ENCODE measurements around the gene POC1A. TPM values are rescaled to one million over a fixed set of nuclear protein-coding genes. Genes with fewer than 3 reads are reported as not detected.
A peak's percentile ranks its signal among the peaks of the same experiment; 100 is the strongest.

POC1A gene
- total RNA-seq, 2 donors from 2014 or later, result 28.6 to 39.0 TPM

DNA sequence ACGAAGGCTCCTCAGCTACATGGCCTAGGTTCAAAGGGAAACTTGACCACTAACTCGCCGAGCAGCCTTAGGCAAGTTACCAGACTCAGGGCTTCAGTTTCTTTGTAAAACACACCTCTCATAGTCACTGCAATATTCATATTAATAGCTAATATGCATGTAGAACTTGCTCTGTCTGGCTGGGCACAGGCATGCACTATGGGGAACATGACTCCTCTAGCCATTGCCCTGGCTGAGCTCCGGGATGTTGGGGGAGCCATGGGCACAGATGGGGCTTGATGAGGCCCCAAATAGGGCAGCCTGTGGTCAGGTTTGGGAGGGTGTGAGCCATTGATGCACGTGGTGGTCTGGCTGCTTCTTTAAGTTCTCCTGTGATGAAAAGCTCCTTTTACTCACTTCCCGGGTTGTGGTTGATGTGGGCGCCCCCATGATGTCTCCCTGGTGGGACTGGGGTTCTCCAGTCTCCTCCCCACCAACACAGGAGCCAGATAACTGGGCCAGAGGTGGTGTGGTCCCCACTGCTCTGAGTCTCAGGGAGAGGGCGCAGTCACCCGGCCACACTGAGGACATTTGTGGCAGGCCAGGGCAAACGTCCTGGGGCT lies 68.4 kb downstream of the POC1A start:
- Mint-ChIP-seq H3K27me3 (ENCODE audit: low read depth) (no peaks in the 10 kb centered on the region), H3K9me3 (no peaks in the 10 kb centered on the region), H3K36me3 (ENCODE audit: insufficient read depth in 2 of 2) (no peaks in the 10 kb centered on the region), H3K4me3 (peak overlapping the region; percentile 10 to 51), H3K4me1 (ENCODE audit: low read depth) (peaks cover 27% of the 10 kb centered on the region), H3K27ac (no peak overlapping the region)
- ATAC-seq (replicated peaks in 1 of 2) (peak; percentile 64 to 75), DNase-seq (peak; percentile 32 to 59)

GRCh38 chr3:52084954-52085680 lies 69.1 kb downstream of the POC1A start:
- Mint-ChIP-seq H3K27me3 (ENCODE audit: low read depth) (no peaks in the 10 kb centered on the region), H3K4me1 (ENCODE audit: low read depth) (peaks cover 27% of the 10 kb centered on the region), H3K4me3 (no peak overlapping the region), H3K36me3 (ENCODE audit: insufficient read depth in 2 of 2) (no peaks in the 10 kb centered on the region), H3K9me3 (no peaks in the 10 kb centered on the region), H3K27ac (no peak overlapping the region)
- ATAC-seq (replicated peaks in 1 of 2) (no peak), DNase-seq (no peak)

- ATAC-seq (replicated peaks in 1 of 2) (no peak), DNase-seq (no peak)
- Mint-ChIP-seq H3K27ac (no peak overlapping the region), H3K4me1 (ENCODE audit: low read depth) (peaks cover 27% of the 10 kb centered on the region), H3K36me3 (ENCODE audit: insufficient read depth in 2 of 2) (no peaks in the 10 kb centered on the region), H3K9me3 (no peaks in the 10 kb centered on the region), H3K27me3 (ENCODE audit: low read depth) (no peaks in the 10 kb centered on the region), H3K4me3 (no peak overlapping the region)
Observed at GRCh38 chr3:52084216-52084945, 69.8 kb downstream of the POC1A start.

- H3K4me1 Mint-ChIP-seq (ENCODE audit: low read depth), result peaks cover 27% of the 10 kb centered on the region
- H3K9me3 Mint-ChIP-seq, result no peaks in the 10 kb centered on the region
- ATAC-seq (replicated peaks in 1 of 2), result no peak
- H3K27ac Mint-ChIP-seq, result no peak overlapping the region
- no peak for DNase-seq
- H3K4me3 Mint-ChIP-seq, result no peak overlapping the region
- H3K27me3 Mint-ChIP-seq (ENCODE audit: low read depth), result no peaks in the 10 kb centered on the region
- H3K36me3 Mint-ChIP-seq (ENCODE audit: insufficient read depth in 2 of 2), result no peaks in the 10 kb centered on the region
Observed at GRCh38 chr3:52083556-52084087, 70.6 kb downstream of the POC1A start.

GRCh38 chr3:52082951-52083350 lies 71.3 kb downstream of the POC1A start:
- H3K27ac Mint-ChIP-seq, result no peak overlapping the region

DNA sequence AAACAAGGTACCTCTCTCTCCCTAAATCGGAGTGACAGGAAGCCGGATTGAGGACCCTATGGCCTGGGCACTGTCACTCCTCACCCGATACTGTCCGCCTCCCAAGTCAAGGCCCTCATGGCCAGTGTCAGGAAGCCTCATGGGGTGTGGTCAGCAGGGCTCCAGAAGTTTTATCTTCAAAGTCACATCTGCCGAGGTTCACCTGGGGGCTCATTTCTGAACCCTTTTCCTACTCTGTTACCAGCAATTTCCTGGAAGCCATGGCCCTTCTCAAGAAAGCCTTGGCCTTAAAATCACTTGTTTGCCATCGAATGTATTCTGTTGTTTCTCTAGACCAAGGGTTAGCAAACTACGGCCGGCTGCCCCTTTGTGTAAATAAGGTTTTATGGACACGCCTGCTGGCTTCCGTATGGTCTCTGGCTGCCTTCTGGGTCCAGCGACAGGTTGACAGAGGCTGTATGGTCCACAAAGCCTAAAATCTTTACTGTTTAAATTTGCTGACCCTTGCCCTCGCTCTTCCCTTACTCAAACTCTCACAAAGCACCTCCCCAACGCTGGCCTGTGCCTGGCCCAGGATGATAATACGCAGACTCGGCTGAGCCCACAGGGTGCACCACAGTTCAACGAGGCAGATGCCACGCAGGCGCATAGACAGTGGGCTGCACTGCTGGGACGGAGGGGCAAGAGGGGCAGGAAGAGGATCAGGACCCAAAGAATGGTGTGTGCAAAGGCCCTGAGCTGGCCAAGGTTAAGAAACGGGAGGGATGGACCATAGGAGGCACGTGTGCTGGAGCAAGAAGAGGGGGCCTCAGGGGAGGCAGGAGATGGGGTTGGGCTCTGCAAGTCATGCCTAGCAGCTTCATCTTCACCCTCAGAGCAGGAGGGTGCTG lies 73.1 kb downstream of the POC1A start:
- Mint-ChIP-seq H3K36me3 (ENCODE audit: insufficient read depth in 2 of 2) (no peaks in the 10 kb centered on the region), H3K27me3 (ENCODE audit: low read depth) (no peaks in the 10 kb centered on the region), H3K27ac (no peak overlapping the region), H3K9me3 (no peaks in the 10 kb centered on the region), H3K4me1 (ENCODE audit: low read depth) (peaks cover 7% of the 10 kb centered on the region), H3K4me3 (no peak overlapping the region)
- no peak for DNase-seq
- no peak for ATAC-seq (replicated peaks in 1 of 2)

More at GRCh38 chr3:52082951-52083350, 71.3 kb downstream of the POC1A start:
- Mint-ChIP-seq H3K36me3 (ENCODE audit: insufficient read depth in 2 of 2) (no peaks in the 10 kb centered on the region), H3K27me3 (ENCODE audit: low read depth) (no peaks in the 10 kb centered on the region), H3K4me3 (no peak overlapping the region), H3K9me3 (no peaks in the 10 kb centered on the region), H3K4me1 (ENCODE audit: low read depth) (peaks cover 26% of the 10 kb centered on the region)
- DNase-seq (no peak), ATAC-seq (replicated peaks in 1 of 2) (no peak)

DNA sequence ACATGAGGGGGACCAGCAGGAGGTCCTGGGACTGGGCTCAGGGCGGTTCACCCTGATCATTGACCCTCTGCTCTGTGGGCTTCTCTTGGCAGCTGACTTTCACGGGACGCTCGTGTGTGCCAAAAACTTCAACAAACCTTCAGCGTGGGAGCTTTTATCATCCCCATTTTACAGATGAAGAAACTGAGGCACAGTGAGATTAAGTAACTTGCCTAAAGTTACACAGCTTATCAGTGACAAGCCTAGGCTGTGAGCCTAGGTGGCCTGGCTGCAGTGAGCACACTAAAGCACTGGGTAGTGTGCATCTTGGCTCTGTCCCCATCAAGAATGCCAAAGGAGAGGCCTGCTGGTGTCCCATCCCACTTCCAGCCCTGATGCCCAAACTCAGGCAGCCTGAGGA lies 74.3 kb downstream of the POC1A start:
- Mint-ChIP-seq H3K27me3 (ENCODE audit: low read depth) (no peaks in the 10 kb centered on the region), H3K9me3 (no peaks in the 10 kb centered on the region), H3K36me3 (ENCODE audit: insufficient read depth in 2 of 2) (no peaks in the 10 kb centered on the region), H3K27ac (no peak overlapping the region), H3K4me3 (no peak overlapping the region), H3K4me1 (ENCODE audit: low read depth) (no peaks in the 10 kb centered on the region)
- DNase-seq, result no peak
- ATAC-seq (replicated peaks in 1 of 2), result no peak

- Mint-ChIP-seq H3K9me3 (no peaks in the 10 kb centered on the region), H3K4me3 (no peak overlapping the region), H3K36me3 (ENCODE audit: insufficient read depth in 2 of 2) (no peaks in the 10 kb centered on the region), H3K27me3 (ENCODE audit: low read depth) (no peaks in the 10 kb centered on the region), H3K27ac (no peak overlapping the region), H3K4me1 (ENCODE audit: low read depth) (no peaks in the 10 kb centered on the region)
- ATAC-seq (replicated peaks in 1 of 2), result no peak
- DNase-seq, result no peak
Observed at GRCh38 chr3:52078781-52079560, 75.3 kb downstream of the POC1A start.

- Mint-ChIP-seq H3K4me3 (no peak overlapping the region), H3K27ac (no peak overlapping the region), H3K27me3 (ENCODE audit: low read depth) (no peaks in the 10 kb centered on the region), H3K4me1 (ENCODE audit: low read depth) (no peaks in the 10 kb centered on the region), H3K36me3 (ENCODE audit: insufficient read depth in 2 of 2) (no peaks in the 10 kb centered on the region), H3K9me3 (no peaks in the 10 kb centered on the region)
- DNase-seq, result no peak
- ATAC-seq (replicated peaks in 1 of 2), result no peak
Observed at GRCh38 chr3:52077925-52078324, 76.3 kb downstream of the POC1A start.

GRCh38 chr3:52076896-52077780 lies 77.1 kb downstream of the POC1A start:
- Mint-ChIP-seq H3K4me1 (ENCODE audit: low read depth) (no peaks in the 10 kb centered on the region), H3K27me3 (ENCODE audit: low read depth) (no peaks in the 10 kb centered on the region), H3K27ac (no peak overlapping the region), H3K9me3 (no peaks in the 10 kb centered on the region), H3K4me3 (no peak overlapping the region), H3K36me3 (ENCODE audit: insufficient read depth in 2 of 2) (no peaks in the 10 kb centered on the region)
- ATAC-seq (replicated peaks in 1 of 2), result no peak
- DNase-seq, result no peak

- H3K27ac Mint-ChIP-seq, result no peak overlapping the region
- no peaks in the 10 kb centered on the region for H3K36me3 Mint-ChIP-seq (ENCODE audit: insufficient read depth in 2 of 2)
- no peak overlapping the region for H3K4me3 Mint-ChIP-seq
- no peaks in the 10 kb centered on the region for H3K27me3 Mint-ChIP-seq (ENCODE audit: low read depth)
- no peak for DNase-seq
- no peaks in the 10 kb centered on the region for H3K4me1 Mint-ChIP-seq (ENCODE audit: low read depth)
- no peaks in the 10 kb centered on the region for H3K9me3 Mint-ChIP-seq
- no peak for ATAC-seq (replicated peaks in 1 of 2)
Observed at GRCh38 chr3:52073490-52073889, 80.7 kb downstream of the POC1A start.

Data from activated T-cell treated with anti-CD3 and anti-CD28 coated beads, Interleukin-2, amount 50 U/mL, for 72 hours (primary cell).